Activated naive CD8-positive, alpha-beta T cell treated with anti-CD3 and anti-CD28 coated beads, Interleukin-2, amount 50 U/mL, for 24 hours (primary cell): ENCODE measurements around the gene PRKAA1.

Experiments
- ATAC-seq: fragments of 150-1000 bp; cut with Tn5 transposase; one replicate; pipeline ENCODE4 v1.10.0; 2021
- DNase-seq: peaks from one replicate; pipeline ENCODE4 v3.0.0; 2021
- H3K27ac Mint-ChIP-seq: one replicate; pipeline ENCODE4 v1.8.0; 2021; ENCODE audit warnings: mild to moderate bottlenecking, mixed read lengths
- H3K27me3 Mint-ChIP-seq: one replicate; pipeline ENCODE4 v1.8.0; 2021; ENCODE audit warnings: mixed read lengths
- H3K36me3 Mint-ChIP-seq: one replicate; pipeline ENCODE4 v1.8.0; 2021; ENCODE audit warnings: low read depth, mixed read lengths
- H3K4me1 Mint-ChIP-seq: one replicate; pipeline ENCODE4 v1.8.0; 2021; ENCODE audit warnings: mixed read lengths
- H3K4me3 Mint-ChIP-seq: one replicate; pipeline ENCODE4 v1.8.0; 2021; ENCODE audit warnings: mild to moderate bottlenecking, moderate library complexity, mixed read lengths
- H3K9me3 Mint-ChIP-seq: one replicate; pipeline ENCODE4 v1.8.0; 2021; ENCODE audit warnings: mixed read lengths

PRKAA1 gene

DNA sequence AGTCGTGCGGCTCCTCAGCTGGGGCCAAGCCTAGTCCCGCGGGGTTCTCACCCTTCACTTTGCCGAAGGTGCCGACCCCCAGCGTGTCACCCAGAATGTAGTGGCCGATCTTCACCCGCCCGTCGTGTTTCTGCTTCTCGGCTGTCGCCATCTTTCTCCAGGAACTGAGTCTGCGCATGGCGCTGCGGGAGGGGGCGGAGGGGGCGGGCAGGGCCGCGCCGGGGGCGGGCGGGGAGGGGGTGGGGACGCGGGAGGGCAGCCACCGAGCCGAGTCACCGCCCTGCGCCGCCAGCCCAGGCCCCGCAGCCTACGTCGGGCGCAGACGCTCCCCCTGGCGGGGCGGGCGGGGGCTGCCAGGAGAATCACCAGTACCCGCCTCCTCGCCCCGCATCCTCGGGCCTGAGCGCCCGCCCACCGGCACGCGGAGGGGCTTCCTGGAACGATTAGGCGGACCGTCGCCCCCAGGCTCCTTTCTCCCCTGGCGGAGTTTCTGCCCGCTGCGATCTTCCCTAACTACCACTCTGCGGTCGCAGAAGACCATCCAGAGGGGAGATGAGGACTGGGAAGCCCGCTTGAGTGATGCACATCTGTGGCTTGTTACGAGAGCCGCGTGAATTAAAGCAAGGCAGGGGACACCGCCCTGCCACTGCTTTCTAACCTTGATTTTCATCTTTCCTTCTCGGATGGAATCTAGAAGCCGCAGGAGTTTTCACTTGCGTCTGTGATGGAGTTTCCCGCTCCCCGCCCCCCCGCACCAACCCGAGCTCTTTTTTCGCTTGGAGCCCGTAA lies at the start of gene PRKAA1:
Gene PRKAA1, minus strand, starts transcription at position 363 of the 789 bp plus-strand sequence. Its CDS starts 185 bp downstream, at position 178.
- no peaks in the 10 kb centered on the region for H3K9me3 Mint-ChIP-seq
- peaks cover 48% of the 10 kb centered on the region for H3K4me1 Mint-ChIP-seq
- DNase-seq (peak; percentile 88), ATAC-seq (peak; percentile 92)
- H3K27ac Mint-ChIP-seq = peak within 1 kb of the TSS; percentile 93
- peaks cover 14% of the 10 kb centered on the region for H3K36me3 Mint-ChIP-seq
- H3K4me3 Mint-ChIP-seq = peak within 1 kb of the TSS; percentile 90
- peaks cover 3% of the 10 kb centered on the region for H3K27me3 Mint-ChIP-seq

- no peak overlapping the region for H3K27ac Mint-ChIP-seq
- H3K4me1 Mint-ChIP-seq = peaks cover under 1% of the 10 kb centered on the region
- ATAC-seq (no peak), DNase-seq (no peak)
- H3K36me3 Mint-ChIP-seq = peaks cover 3% of the 10 kb centered on the region
- H3K27me3 Mint-ChIP-seq = peaks cover 2% of the 10 kb centered on the region
- no peaks in the 10 kb centered on the region for H3K9me3 Mint-ChIP-seq
- H3K4me3 Mint-ChIP-seq = no peak overlapping the region
Observed at GRCh38 chr5:40847525-40847924, 49.4 kb upstream of the PRKAA1 start.

DNA sequence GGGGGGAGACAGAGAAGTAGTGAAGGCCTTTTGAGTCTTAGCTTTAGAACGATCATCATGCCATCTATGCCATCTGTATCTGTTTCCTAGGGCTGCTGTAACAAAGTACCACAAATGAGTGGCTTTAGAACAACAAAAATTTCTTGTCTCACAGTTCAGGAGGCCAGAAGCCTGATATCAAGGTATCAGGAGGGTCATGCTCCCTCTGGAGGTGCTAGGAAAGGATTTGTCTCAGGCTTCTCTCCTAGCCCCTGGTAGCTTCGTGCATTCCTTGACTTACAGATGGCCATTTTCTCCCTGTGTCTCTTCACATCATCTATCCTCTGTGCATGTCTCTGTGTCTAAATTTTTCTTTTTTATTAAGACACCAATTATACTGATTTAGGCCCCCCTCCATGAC lies 48.2 kb upstream of the PRKAA1 start:
- no peak for ATAC-seq
- Mint-ChIP-seq H3K9me3 (no peaks in the 10 kb centered on the region), H3K36me3 (peaks cover 3% of the 10 kb centered on the region), H3K27me3 (peaks cover 5% of the 10 kb centered on the region), H3K4me3 (no peak overlapping the region), H3K27ac (no peak overlapping the region), H3K4me1 (peaks cover 10% of the 10 kb centered on the region)
- DNase-seq = no peak

DNA sequence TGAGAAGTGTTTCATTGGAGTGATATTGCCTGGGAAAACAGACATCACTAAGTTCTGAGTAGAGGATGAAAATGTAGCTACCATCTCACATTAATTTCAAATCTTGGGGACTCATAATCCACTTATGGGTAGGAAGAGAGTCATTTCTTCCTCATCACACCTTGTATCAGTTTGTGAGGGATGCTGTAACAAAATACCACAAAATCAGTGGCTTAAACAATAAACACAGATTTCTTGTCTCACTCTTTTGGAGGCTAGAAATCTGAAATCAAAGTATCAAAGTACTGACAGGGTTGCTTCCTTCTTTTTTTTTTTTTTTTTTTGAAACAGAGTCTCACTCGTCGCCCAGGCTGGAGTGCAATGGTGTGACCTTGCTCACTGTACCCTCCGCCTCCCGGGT lies 46.4 kb upstream of the PRKAA1 start:
- Mint-ChIP-seq H3K9me3 (no peaks in the 10 kb centered on the region), H3K36me3 (no peaks in the 10 kb centered on the region), H3K4me3 (no peak overlapping the region), H3K27ac (no peak overlapping the region), H3K27me3 (peaks cover 6% of the 10 kb centered on the region), H3K4me1 (peaks cover 17% of the 10 kb centered on the region)
- ATAC-seq (no peak), DNase-seq (no peak)

GRCh38 chr5:40842351-40842750 lies 44.2 kb upstream of the PRKAA1 start:
- no peak for ATAC-seq
- peaks cover 20% of the 10 kb centered on the region for H3K4me1 Mint-ChIP-seq
- H3K9me3 Mint-ChIP-seq = no peaks in the 10 kb centered on the region
- peak overlapping the region; percentile 83 for H3K4me3 Mint-ChIP-seq
- DNase-seq = no peak
- H3K27me3 Mint-ChIP-seq = peaks cover 6% of the 10 kb centered on the region
- no peaks in the 10 kb centered on the region for H3K36me3 Mint-ChIP-seq
- no peak overlapping the region for H3K27ac Mint-ChIP-seq

- H3K4me3 Mint-ChIP-seq = peak within 1 kb of the TSS; percentile 83
Observed at GRCh38 chr5:40841068-40841805, 43.1 kb upstream of the PRKAA1 start, which contains the start of gene CARD6. TSS of gene CARD6 (plus strand) at chr5:40841367. CDS start at chr5:40841383, 16 bp downstream.

DNA sequence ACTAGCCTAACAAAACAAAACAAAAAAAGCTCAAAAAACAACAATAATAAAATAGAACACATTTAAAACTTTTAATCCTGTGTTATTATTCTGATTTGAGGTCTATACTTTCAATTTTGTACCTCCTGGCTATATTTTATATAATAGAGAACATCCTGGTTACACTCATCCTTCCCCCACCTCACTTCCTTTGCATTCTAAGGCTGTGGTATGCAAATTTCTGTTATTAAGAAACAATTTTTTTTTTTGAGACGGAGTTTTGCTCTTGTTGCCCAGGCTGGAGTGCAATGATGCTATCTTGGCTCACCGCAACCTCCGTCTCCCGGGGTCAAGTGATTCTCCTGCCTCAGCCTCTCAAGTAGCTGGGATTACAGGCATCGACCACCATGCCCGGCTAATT lies 39.9 kb upstream of the PRKAA1 start:
- Mint-ChIP-seq H3K36me3 (peaks cover 23% of the 10 kb centered on the region), H3K4me3 (no peak overlapping the region), H3K9me3 (no peaks in the 10 kb centered on the region), H3K27ac (no peak overlapping the region), H3K27me3 (peaks cover 4% of the 10 kb centered on the region), H3K4me1 (peaks cover 41% of the 10 kb centered on the region)
- no peak for ATAC-seq
- no peak for DNase-seq

More at GRCh38 chr5:40841068-40841805, 43.1 kb upstream of the PRKAA1 start, which contains the start of gene CARD6:
- Mint-ChIP-seq H3K36me3 (no peaks in the 10 kb centered on the region), H3K4me1 (peaks cover 20% of the 10 kb centered on the region), H3K27ac (peak within 1 kb of the TSS; percentile 88), H3K27me3 (peaks cover 6% of the 10 kb centered on the region), H3K9me3 (no peaks in the 10 kb centered on the region)
- DNase-seq (no peak), ATAC-seq (peak; percentile 50)

DNA sequence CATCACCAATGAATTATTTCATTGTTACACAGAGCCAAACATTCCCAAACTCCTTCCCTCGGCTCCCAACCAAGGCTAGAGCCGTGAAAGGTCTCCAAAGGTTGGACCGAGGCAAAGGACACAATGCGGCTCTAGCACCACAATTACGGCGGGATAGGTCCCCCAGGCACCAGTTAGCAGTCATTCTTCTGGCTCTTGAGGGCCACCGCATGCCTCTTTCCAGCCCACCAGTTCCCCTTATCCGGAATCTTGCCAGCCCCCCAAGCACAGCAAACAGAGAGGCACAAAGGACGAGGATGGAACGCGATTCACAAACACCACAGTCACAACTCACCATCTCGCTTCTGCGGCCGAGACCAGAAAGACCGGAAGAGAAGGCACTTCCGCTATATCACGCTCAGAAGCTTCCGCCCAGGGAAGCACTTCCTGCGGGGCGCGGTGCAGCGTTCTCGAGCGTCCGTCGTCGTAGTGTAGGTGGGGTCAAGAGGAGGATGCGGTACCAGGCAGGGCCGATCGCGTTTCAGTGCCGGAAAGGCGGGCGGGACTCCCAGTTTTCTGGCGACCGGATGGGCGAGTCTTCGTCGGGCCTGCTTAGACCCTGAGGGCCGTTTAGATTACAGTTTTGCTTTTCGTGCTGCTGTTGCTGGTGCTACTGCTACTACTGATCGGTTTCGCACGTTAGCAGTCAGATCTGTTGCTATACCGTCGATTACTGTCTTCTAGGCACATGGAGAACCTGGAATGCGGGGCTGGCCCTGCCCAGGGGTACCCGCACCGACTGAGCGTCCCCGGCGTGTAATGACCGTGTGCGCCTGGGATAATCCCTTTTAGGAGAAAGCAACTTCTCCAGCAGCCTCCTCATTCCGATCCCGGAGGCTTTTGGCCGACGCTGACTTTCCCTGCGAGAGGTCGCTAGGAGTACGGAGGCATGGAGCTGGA lies 36.9 kb upstream of the PRKAA1 start, which contains the start of gene RPL37:
Gene RPL37, minus strand, starts transcription at position 374 of the 939 bp plus-strand sequence. Its CDS starts 37 bp downstream, at position 337.
- ATAC-seq = peak; percentile 96
- no peaks in the 10 kb centered on the region for H3K9me3 Mint-ChIP-seq
- peak within 1 kb of the TSS; percentile 99 for H3K4me3 Mint-ChIP-seq
- H3K36me3 Mint-ChIP-seq = peaks cover 53% of the 10 kb centered on the region
- H3K27ac Mint-ChIP-seq = peak within 1 kb of the TSS; percentile 100
- peak; percentile 92 for DNase-seq
- peaks cover 52% of the 10 kb centered on the region for H3K4me1 Mint-ChIP-seq
- H3K27me3 Mint-ChIP-seq = no peaks in the 10 kb centered on the region

GRCh38 chr5:40834391-40834848 lies 36.2 kb upstream of the PRKAA1 start:
- no peak for ATAC-seq
- peak overlapping the region; percentile 100 for H3K27ac Mint-ChIP-seq
- H3K4me1 Mint-ChIP-seq = peaks cover 58% of the 10 kb centered on the region
- H3K9me3 Mint-ChIP-seq = no peaks in the 10 kb centered on the region
- peak overlapping the region; percentile 99 for H3K4me3 Mint-ChIP-seq
- H3K36me3 Mint-ChIP-seq = peaks cover 60% of the 10 kb centered on the region
- DNase-seq = peak; percentile 29
- no peaks in the 10 kb centered on the region for H3K27me3 Mint-ChIP-seq

DNA sequence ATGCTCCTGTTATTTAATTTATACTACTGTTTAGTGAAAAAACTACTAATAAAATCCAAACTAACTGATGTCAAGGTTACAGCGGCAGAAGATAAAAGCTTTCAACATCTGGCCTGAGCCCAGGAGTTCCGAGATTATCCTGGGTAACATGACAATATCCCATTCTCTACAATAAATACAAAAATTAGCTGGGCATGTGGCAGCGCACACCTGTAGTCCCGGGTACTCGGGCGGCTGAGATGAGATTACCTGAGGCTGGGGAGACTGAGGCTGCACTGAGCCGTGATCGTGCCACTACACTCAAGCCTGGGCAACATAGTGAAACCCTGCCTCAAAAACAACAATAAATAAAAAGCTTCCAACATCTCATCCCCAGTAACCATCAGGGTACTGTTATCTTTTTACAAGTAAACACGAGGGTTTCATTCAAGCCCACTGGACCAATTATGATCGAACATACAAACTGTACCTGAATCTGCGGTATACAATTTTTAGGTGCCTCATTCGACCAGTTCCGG lies 35.6 kb upstream of the PRKAA1 start:
- H3K9me3 Mint-ChIP-seq = no peaks in the 10 kb centered on the region
- DNase-seq = no peak
- no peaks in the 10 kb centered on the region for H3K27me3 Mint-ChIP-seq
- no peak for ATAC-seq
- H3K27ac Mint-ChIP-seq = peak overlapping the region; percentile 100
- H3K4me1 Mint-ChIP-seq = peaks cover 64% of the 10 kb centered on the region
- peaks cover 66% of the 10 kb centered on the region for H3K36me3 Mint-ChIP-seq
- H3K4me3 Mint-ChIP-seq = peak overlapping the region; percentile 99

- peaks cover 80% of the 10 kb centered on the region for H3K36me3 Mint-ChIP-seq
- peaks cover 72% of the 10 kb centered on the region for H3K4me1 Mint-ChIP-seq
- ATAC-seq (no peak), DNase-seq (no peak)
- peak overlapping the region; percentile 100 for H3K27ac Mint-ChIP-seq
- H3K4me3 Mint-ChIP-seq = peak overlapping the region; percentile 99
- H3K9me3 Mint-ChIP-seq = no peaks in the 10 kb centered on the region
- no peaks in the 10 kb centered on the region for H3K27me3 Mint-ChIP-seq
Observed at GRCh38 chr5:40832345-40832744, 34.2 kb upstream of the PRKAA1 start.

GRCh38 chr5:40831346-40832210 lies 33.4 kb upstream of the PRKAA1 start:
- peak overlapping the region; percentile 99 for H3K4me3 Mint-ChIP-seq

More at GRCh38 chr5:40831346-40832210, 33.4 kb upstream of the PRKAA1 start:
- Mint-ChIP-seq H3K27ac (peak overlapping the region; percentile 100), H3K36me3 (peaks cover 87% of the 10 kb centered on the region), H3K27me3 (no peaks in the 10 kb centered on the region), H3K4me1 (peaks cover 72% of the 10 kb centered on the region), H3K9me3 (no peaks in the 10 kb centered on the region)
- peak; percentile 57 for ATAC-seq
- DNase-seq = no peak
